Prostate gland (tissue), 2 donors: ENCODE measurements around the gene TLX1. TPM values are rescaled to one million over a fixed set of nuclear protein-coding genes. Genes with fewer than 3 reads are reported as not detected.
A peak's percentile ranks its signal among the peaks of the same experiment; 100 is the strongest.

Experiments
- DNase-seq: peaks from one replicate; pipeline ENCODE4 v3.0.0-alpha.2; 2019; ENCODE audit warnings: low spot score
- H3K27ac ChIP-seq, 2 donors: fragments of 200-600 bp; sonication (generic); 2 replicates each; pipeline ENCODE4 v1.5.1; 2017 to 2019
- H3K27me3 ChIP-seq: fragments of 200-600 bp; sonication (generic); replicated peaks from 2 replicates; pipeline ENCODE4 v1.5.1; 2019; ENCODE audit not compliant: insufficient read depth
- H3K36me3 ChIP-seq, 2 donors: fragments of 200-600 bp; sonication (generic); 1 replicate in 1 of 2; 2 replicates in 1 of 2; pipeline versions ENCODE4 v1.5.1 to v1.8.1; 2017 to 2019
- H3K4me1 ChIP-seq: fragments of 200-600 bp; sonication (generic); replicated peaks from 2 replicates; pipeline ENCODE4 v1.5.1; 2019
- H3K4me3 ChIP-seq, 2 donors: fragments of 200-600 bp; sonication (generic); 2 replicates each; pipeline ENCODE4 v1.5.1; 2017 to 2019
- H3K9me3 ChIP-seq: fragments of 200-600 bp; sonication (generic); 2 replicates; pipeline ENCODE4 v1.5.1; 2017
- POLR2A ChIP-seq: fragments of 450-650 bp; IDR thresholded peaks from one replicate; pipeline ENCODE4 v1.6.1; 2016; ENCODE audit warnings: antibody characterized with exemption, mild to moderate bottlenecking
- POLR2AphosphoS5 ChIP-seq: sonication (generic); formaldehyde crosslinking; IDR thresholded peaks from one replicate; pipeline ENCODE4 v1.6.1; 2017; ENCODE audit warnings: antibody characterized with exemption
- WGBS: methylation state at CpG from one replicate; pipeline ENCODE4 v1.1.5; 2018; 5-methylcytosine and 5-hydroxymethylcytosine counted together
- intact Hi-C: fragments of 100-400 bp; cut with DNase I; formaldehyde crosslinking; loops from one replicate; pipeline ENCODE4 v1.14.2; 2022
- total RNA-seq, 2 donors: library from RNA; depleted of rRNA; stranded (reverse); fragments of >200 nt; gene quantifications; one replicate each; pipeline ENCODE4 v1.1.0, GENCODE V29; 2016
- TF ChIP-seq, protein P1 (sequence below), 4 experiments: fragments of 200-600 bp in 2 of 4; fragments of 450-650 bp in 2 of 4; sonication (generic) in 2 of 4; IDR thresholded peaks; 1 replicate in 3 of 4; 2 replicates in 1 of 4; pipeline ENCODE4 v1.5.1; 2016 to 2019; ENCODE audit warnings: antibody characterized with exemption in 4 of 4, mild to moderate bottlenecking in 2 of 4, moderate library complexity in 2 of 4

TLX1 gene
- total RNA-seq, 2 donors from 2014 or later: 0.05 to 0.34 TPM

DNA sequence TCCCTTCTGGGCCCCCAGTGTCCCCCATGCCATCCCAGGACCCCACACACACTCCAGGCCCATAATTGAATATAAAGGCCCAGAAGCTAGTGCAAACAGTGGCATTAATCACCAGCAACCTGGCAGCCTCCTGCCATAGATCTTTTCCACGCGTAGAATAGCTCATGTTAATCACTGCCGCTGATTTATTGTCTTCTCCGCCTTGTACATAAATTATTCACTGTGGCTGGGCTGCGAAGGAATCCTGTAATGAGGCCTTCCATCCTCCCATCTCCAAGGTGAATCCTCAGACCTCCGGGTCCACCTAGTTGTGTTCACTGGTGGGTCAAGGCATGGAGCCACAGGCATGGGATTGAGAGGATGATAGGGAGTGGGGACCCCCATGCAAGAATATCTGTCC is 36.1 kb upstream of the TLX1 start:
- DNase-seq: no peak
- Histone ChIP-seq H3K4me1 (no peaks in the 10 kb centered on the region), H3K4me3 (no peak overlapping the region), H3K9me3 (no peaks in the 10 kb centered on the region), H3K27ac (no peak overlapping the region), H3K36me3 (no peaks in the 10 kb centered on the region), H3K27me3 (no peaks in the 10 kb centered on the region)
- intact Hi-C loops: no loop called here
- no peak for TF ChIP-seq POLR2AphosphoS5
- TF ChIP-seq, protein P1, sequence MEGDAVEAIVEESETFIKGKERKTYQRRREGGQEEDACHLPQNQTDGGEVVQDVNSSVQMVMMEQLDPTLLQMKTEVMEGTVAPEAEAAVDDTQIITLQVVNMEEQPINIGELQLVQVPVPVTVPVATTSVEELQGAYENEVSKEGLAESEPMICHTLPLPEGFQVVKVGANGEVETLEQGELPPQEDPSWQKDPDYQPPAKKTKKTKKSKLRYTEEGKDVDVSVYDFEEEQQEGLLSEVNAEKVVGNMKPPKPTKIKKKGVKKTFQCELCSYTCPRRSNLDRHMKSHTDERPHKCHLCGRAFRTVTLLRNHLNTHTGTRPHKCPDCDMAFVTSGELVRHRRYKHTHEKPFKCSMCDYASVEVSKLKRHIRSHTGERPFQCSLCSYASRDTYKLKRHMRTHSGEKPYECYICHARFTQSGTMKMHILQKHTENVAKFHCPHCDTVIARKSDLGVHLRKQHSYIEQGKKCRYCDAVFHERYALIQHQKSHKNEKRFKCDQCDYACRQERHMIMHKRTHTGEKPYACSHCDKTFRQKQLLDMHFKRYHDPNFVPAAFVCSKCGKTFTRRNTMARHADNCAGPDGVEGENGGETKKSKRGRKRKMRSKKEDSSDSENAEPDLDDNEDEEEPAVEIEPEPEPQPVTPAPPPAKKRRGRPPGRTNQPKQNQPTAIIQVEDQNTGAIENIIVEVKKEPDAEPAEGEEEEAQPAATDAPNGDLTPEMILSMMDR (IDR thresholded peaks at IDR 0.05): no peak
- no peak for TF ChIP-seq POLR2A
- WGBS: 49% methylated on average over 6 of the region's 6 CpGs

DNA sequence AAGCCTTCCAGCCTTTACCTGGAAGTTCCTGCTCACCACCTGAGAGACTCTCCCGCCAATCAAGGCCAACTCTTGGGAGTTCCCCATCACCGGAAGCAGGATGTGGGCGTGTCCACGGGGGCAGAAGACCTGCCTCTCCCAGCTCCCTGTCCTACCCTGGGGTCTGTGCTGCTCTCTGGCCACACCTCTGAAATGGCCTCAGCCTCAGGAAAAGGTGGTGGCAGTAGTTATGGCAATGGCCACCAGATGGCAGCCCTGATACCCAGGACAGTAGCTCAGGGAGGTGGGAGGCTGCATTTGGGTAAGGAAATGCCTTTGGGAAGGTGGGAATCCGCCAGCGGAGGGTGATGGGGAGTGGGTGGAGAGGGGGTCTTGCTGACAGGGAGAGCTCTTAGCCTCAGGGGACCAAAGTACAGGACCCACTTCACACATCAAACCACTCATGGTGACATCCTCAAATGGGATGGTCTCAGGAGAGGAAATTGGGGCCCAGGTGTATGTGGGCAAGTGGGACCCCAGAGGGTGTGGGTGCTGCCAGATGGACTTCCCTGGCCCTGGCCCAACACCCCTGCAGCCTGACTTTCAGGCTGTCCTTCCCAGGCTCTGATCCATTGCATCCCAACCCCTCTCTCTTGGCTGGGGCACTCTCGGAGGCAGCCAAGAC is 35.4 kb upstream of the TLX1 start:
- H3K27me3 ChIP-seq: no peaks in the 10 kb centered on the region
- no peaks in the 10 kb centered on the region for H3K4me1 ChIP-seq
- intact Hi-C loops: loop anchor here (1.0 kb wide), 1 partner anchor 47 kb away; no protein-coding TSS in a partner anchor
- no peaks in the 10 kb centered on the region for H3K36me3 ChIP-seq
- no peak overlapping the region for H3K27ac ChIP-seq
- WGBS: 13% methylated on average over 6 of the region's 7 CpGs
- H3K4me3 ChIP-seq: no peak overlapping the region
- peak; percentile 64 for DNase-seq
- H3K9me3 ChIP-seq: no peaks in the 10 kb centered on the region
- TF ChIP-seq POLR2AphosphoS5: peak; percentile 16
- TF ChIP-seq, protein P1 (IDR thresholded peaks at IDR 0.05): peak; percentile 57 to 82 (median 69)
- no peak for TF ChIP-seq POLR2A

DNA sequence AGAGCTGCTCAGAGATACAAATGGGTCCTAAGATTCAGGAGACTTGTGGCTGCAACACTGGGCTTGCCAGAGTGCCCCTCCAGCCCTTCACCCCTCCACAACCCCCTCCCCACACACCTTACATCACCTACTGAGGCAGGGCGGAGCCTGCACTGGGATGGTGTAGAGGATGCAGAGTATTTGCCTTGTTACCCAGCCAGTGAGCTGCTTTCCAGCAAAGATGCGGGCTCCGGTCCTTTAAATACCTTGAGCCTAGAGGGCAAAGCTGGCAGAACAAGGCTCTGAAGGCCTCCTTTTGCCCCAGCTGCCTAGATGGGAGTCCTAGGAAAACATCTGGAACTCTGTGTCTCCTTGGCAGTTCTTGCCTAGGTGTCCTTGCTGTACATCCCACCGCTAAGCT is 34.7 kb upstream of the TLX1 start:
- Histone ChIP-seq H3K27ac (no peak overlapping the region), H3K9me3 (no peaks in the 10 kb centered on the region), H3K36me3 (no peaks in the 10 kb centered on the region), H3K4me3 (no peak overlapping the region), H3K27me3 (no peaks in the 10 kb centered on the region), H3K4me1 (no peaks in the 10 kb centered on the region)
- DNase-seq: no peak
- TF ChIP-seq POLR2AphosphoS5: no peak
- TF ChIP-seq POLR2A: no peak
- TF ChIP-seq, protein P1 (IDR thresholded peaks at IDR 0.05): no peak
- intact Hi-C loops: loop anchor here (1.0 kb wide), 1 partner anchor 46 kb away; no protein-coding TSS in a partner anchor
- WGBS: 90% methylated on average over 4 of the region's 4 CpGs

DNA sequence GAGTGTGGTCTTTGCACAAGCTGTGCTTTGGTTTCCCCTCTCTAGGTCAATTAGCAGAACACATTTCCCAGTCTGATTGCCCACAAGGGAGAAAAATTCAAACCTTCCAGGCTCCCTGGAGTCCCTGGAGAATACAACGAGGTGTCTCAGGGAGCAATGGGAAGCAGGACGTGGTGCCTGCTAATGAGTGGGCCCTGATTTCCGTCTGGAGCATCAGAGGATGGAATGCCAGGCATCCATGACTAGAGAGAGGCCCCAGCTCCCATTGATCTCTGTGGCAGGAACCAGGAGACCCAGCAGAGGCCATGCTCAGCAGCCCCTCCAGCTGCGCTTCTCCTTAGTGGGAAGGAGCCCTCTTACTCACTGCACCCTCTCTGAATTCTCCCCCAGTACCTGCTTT is 33.2 kb upstream of the TLX1 start:
- H3K36me3 ChIP-seq: no peaks in the 10 kb centered on the region
- H3K9me3 ChIP-seq: no peaks in the 10 kb centered on the region
- H3K27ac ChIP-seq: no peak overlapping the region
- 50% methylated on average over 4 of the region's 4 CpGs for WGBS
- no peak for TF ChIP-seq POLR2A
- TF ChIP-seq, protein P1 (IDR thresholded peaks at IDR 0.05): no peak
- no peak for TF ChIP-seq POLR2AphosphoS5
- intact Hi-C loops: no loop called here
- no peak for DNase-seq
- no peak overlapping the region for H3K4me3 ChIP-seq
- H3K27me3 ChIP-seq: no peaks in the 10 kb centered on the region
- H3K4me1 ChIP-seq: no peaks in the 10 kb centered on the region

DNA sequence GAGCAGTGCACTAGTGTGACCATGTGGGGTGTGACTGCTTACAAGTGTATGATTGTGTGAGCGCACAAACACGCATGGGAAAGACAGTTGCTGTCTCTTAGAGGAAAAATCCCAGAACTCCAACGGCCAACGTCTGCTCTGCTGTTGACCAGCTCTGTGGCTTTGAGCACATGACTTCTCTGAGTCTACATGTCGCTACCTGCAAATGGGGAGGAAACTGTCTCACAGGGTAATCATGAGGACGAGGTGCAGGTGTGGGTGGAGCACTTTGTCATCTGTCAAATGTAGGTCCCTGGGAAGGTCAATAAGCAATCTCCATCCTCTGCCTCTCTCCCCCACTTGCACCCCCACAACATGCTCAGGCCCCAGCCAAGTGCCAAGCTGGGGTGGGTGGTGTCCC is 31.2 kb upstream of the TLX1 start:
- Histone ChIP-seq H3K9me3 (no peaks in the 10 kb centered on the region), H3K27ac (no peak overlapping the region), H3K4me3 (no peak overlapping the region), H3K36me3 (no peaks in the 10 kb centered on the region), H3K27me3 (no peaks in the 10 kb centered on the region), H3K4me1 (no peaks in the 10 kb centered on the region)
- no peak for TF ChIP-seq POLR2AphosphoS5
- TF ChIP-seq, protein P1 (IDR thresholded peaks at IDR 0.05): no peak
- TF ChIP-seq POLR2A: no peak
- intact Hi-C loops: no loop called here
- WGBS: 52% methylated on average over 6 of the region's 6 CpGs
- no peak for DNase-seq
